Skeletal muscle satellite cell (primary cell): ENCODE data around the gene TFDP2.
"Not testable (repeated sequence)": the region's sequence is repeated elsewhere in the genome, so short reads cannot be mapped to it uniquely, and the experiment has no call there.

Source experiments
- H3K27me3 ChIP-seq: 2 replicates; pipeline ENCODE4 v1.7.0; 2013; ENCODE audit warnings: low read length; ENCODE audit not compliant: control insufficient read depth, insufficient read depth
- H3K36me3 ChIP-seq: 2 replicates; pipeline ENCODE4 v1.7.0; 2013; ENCODE audit warnings: mild to moderate bottlenecking, control low read depth, low read length; ENCODE audit not compliant: insufficient read depth
- H3K4me1 ChIP-seq: 2 replicates; pipeline ENCODE4 v1.7.0; 2013; ENCODE audit warnings: low read length; ENCODE audit not compliant: control insufficient read depth, insufficient read depth
- H3K4me2 ChIP-seq: 2 replicates; pipeline ENCODE4 v1.7.0; 2013; ENCODE audit warnings: mild to moderate bottlenecking, low read length
- H3K4me3 ChIP-seq: 2 replicates; pipeline ENCODE4 v1.7.0; 2013; ENCODE audit warnings: low read length
- H3K9ac ChIP-seq: 2 replicates; pipeline ENCODE4 v1.7.0; 2013; ENCODE audit warnings: mild to moderate bottlenecking, low read depth, low read length, moderate library complexity
- H3K9me3 ChIP-seq: replicated peaks from 2 replicates; pipeline ENCODE4 v1.7.0; 2013; ENCODE audit warnings: mild to moderate bottlenecking, control low read depth, low read length

TFDP2 gene

DNA sequence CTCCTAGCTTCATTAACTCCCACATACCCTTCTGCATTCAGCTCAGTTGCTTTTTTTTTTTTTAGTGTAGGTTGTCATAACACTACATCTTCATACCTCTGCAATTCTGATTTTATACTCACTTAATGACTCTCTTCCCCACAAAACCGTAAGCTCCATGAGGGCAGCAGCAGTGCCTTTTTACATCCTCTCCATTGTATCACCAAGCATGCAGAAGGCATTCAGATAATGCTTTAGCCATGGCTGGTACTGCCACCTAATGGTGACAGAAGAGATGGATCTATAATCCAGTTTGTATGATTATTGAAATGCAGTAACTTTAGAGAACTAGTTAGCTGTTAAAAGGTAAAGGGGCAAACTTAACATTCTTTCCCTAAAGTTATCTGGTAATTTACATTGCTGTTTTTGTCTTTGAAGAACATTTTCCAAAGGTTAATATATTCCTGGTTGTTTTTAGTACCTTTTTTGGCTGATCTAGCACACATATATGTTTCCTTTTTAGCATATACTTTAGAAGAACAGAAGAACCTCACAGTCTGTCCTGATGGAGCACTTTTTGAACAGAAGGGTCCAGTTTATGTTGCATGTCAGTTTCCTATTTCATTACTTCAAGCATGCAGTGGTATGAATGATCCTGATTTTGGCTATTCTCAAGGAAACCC lies 236.1 kb downstream of the TFDP2 start:
- Histone ChIP-seq H3K4me3 (no peak overlapping the region), H3K36me3 (peaks cover 28% of the 10 kb centered on the region), H3K4me1 (no peaks in the 10 kb centered on the region)

DNA sequence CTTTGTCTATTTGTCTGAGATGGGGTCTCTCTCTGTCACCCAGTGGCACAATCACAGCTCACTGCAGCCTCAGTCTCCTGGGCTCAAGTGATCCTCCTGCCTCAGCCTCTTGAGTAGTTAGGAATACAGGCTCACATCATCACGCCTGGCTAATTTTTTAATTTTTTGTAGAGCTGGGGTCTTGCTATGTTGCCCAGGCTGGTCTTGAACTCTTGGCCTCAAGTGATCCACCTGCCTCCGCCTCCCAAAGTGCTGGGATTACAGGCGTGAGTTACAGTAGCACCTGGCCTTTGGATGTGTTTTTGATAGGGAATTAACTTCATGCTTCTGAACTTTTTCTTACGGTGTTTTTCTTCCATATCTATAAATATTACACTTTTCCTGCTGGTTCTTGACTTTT lies 239.4 kb downstream of the TFDP2 start:
- H3K9me3 ChIP-seq, H3K4me1 ChIP-seq, H3K4me3 ChIP-seq, H3K27me3 ChIP-seq, H3K4me2 ChIP-seq, H3K9ac ChIP-seq: not testable (repeated sequence)
- H3K36me3 ChIP-seq, result peaks cover 42% of the 10 kb centered on the region

More for the DNA sequence above, 236.1 kb downstream of the TFDP2 start:
- Histone ChIP-seq H3K4me2 (no peak overlapping the region), H3K9ac (no peak overlapping the region), H3K27me3 (no peaks in the 10 kb centered on the region), H3K9me3 (no peaks in the 10 kb centered on the region)

- no peaks in the 10 kb centered on the region for H3K4me1 ChIP-seq
- no peaks in the 10 kb centered on the region for H3K27me3 ChIP-seq
- H3K9ac ChIP-seq, result no peak overlapping the region
- H3K36me3 ChIP-seq, result peaks cover 41% of the 10 kb centered on the region
- no peak overlapping the region for H3K4me2 ChIP-seq
- no peak overlapping the region for H3K4me3 ChIP-seq
- H3K9me3 ChIP-seq, result no peaks in the 10 kb centered on the region
Observed at GRCh38 chr3:141909408-141909807, 239.9 kb downstream of the TFDP2 start.

- Histone ChIP-seq H3K4me1 (no peaks in the 10 kb centered on the region), H3K36me3 (peaks cover 41% of the 10 kb centered on the region), H3K9ac (no peak overlapping the region), H3K27me3 (no peaks in the 10 kb centered on the region), H3K9me3 (peaks cover 4% of the 10 kb centered on the region), H3K4me3 (no peak overlapping the region), H3K4me2 (no peak overlapping the region)
Observed at GRCh38 chr3:141905129-141905528, 244.2 kb downstream of the TFDP2 start.

DNA sequence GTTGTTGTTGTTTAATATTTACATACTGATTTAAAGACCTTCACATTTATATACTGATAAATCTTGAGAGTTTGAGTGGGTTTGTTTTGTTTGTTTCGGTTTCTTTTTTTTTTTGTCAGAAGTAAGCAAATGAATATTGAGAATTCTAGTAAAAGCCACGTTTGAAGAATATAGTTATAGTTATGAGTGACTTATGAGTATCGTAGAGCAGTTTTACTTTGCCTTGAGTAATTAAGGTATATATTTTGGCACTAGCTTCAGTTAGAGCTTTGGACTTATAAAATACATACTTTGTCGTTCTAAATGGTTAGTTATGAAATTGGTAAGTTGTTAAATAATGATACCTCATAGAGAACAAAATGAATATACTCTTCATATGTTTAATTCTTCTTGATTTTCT lies 245.1 kb downstream of the TFDP2 start:
- Histone ChIP-seq H3K36me3 (peaks cover 35% of the 10 kb centered on the region), H3K4me2 (no peak overlapping the region), H3K4me3 (no peak overlapping the region), H3K9ac (no peak overlapping the region), H3K4me1 (no peaks in the 10 kb centered on the region), H3K9me3 (peaks cover 5% of the 10 kb centered on the region), H3K27me3 (no peaks in the 10 kb centered on the region)

GRCh38 chr3:141901914-141902313 lies 247.4 kb downstream of the TFDP2 start:
- no peak overlapping the region for H3K4me3 ChIP-seq
- no peaks in the 10 kb centered on the region for H3K27me3 ChIP-seq
- H3K36me3 ChIP-seq, result peaks cover 15% of the 10 kb centered on the region

DNA sequence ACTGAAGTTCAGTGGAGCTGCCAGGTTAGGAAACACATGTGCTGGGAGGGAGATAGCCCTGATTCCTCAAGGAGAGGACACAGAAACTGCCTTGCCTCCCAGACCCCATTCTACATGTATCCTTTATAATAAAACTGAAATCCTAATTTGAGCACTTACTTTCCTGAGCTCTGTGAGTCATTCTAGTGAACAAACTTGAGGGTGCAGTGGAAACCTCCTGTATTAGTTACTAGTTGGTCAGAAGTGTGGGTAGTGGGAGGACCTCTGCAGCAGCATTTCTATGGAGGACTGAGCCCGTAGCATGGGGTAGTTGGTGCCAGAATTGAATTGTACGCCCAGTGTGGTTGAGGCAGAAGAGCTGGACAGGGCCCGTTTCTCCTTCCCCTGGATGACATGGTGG lies 249.0 kb downstream of the TFDP2 start:
- Histone ChIP-seq H3K27me3 (no peaks in the 10 kb centered on the region), H3K4me2 (no peak overlapping the region), H3K36me3 (peaks cover 5% of the 10 kb centered on the region), H3K9me3 (peaks cover 5% of the 10 kb centered on the region), H3K4me1 (peaks cover 11% of the 10 kb centered on the region), H3K9ac (no peak overlapping the region), H3K4me3 (no peak overlapping the region)

More at GRCh38 chr3:141901914-141902313, 247.4 kb downstream of the TFDP2 start:
- peaks cover 5% of the 10 kb centered on the region for H3K9me3 ChIP-seq
- no peak overlapping the region for H3K9ac ChIP-seq
- no peak overlapping the region for H3K4me2 ChIP-seq
- H3K4me1 ChIP-seq, result no peaks in the 10 kb centered on the region

DNA sequence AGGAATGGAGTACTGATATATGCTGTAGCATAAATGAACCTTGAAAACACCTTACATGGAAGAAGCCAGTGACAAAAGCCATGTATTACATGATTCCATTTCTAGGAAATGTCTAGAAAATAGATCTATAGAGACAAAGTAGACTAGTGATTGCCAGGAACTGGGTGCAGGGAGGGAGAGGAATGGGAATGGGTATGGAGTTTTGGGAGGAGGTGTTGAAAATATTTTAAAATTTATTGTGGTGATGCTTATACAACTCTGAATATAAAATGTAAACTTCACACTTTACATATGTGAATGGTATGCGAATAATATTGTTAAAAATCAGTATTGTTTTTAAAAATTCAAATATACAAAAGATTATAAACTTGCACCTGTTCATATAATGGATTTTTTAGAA lies 250.4 kb downstream of the TFDP2 start:
- no peaks in the 10 kb centered on the region for H3K27me3 ChIP-seq
- H3K4me3 ChIP-seq, result no peak overlapping the region
- H3K4me1 ChIP-seq, result peaks cover 19% of the 10 kb centered on the region
- no peak overlapping the region for H3K4me2 ChIP-seq
- H3K9me3 ChIP-seq, result peaks cover 5% of the 10 kb centered on the region
- no peak overlapping the region for H3K9ac ChIP-seq
- H3K36me3 ChIP-seq, result peaks cover under 1% of the 10 kb centered on the region

DNA sequence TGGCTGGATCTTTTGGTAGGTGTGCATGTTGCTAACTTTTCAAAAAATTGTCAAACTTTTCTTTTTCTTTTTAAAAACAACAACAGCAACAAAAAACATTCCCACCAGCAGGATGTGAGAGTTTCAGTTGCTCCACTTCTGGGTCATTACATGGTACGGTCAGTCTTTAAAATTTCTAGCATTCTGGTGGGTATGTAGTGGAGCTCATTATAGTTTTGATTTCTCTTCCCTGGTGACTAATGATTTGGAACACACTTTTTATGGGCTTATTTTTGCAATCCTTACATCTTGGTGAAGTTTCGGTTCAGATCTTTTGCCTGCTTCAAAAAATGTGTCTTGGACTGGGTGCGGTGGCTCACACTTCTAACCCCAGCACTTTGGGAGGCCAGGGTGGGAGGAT lies 253.6 kb downstream of the TFDP2 start:
- H3K4me2 ChIP-seq, result no peak overlapping the region
- peaks cover 24% of the 10 kb centered on the region for H3K4me1 ChIP-seq
- no peak overlapping the region for H3K9ac ChIP-seq
- no peaks in the 10 kb centered on the region for H3K27me3 ChIP-seq
- peaks cover 5% of the 10 kb centered on the region for H3K9me3 ChIP-seq
- peaks cover 3% of the 10 kb centered on the region for H3K36me3 ChIP-seq
- no peak overlapping the region for H3K4me3 ChIP-seq

DNA sequence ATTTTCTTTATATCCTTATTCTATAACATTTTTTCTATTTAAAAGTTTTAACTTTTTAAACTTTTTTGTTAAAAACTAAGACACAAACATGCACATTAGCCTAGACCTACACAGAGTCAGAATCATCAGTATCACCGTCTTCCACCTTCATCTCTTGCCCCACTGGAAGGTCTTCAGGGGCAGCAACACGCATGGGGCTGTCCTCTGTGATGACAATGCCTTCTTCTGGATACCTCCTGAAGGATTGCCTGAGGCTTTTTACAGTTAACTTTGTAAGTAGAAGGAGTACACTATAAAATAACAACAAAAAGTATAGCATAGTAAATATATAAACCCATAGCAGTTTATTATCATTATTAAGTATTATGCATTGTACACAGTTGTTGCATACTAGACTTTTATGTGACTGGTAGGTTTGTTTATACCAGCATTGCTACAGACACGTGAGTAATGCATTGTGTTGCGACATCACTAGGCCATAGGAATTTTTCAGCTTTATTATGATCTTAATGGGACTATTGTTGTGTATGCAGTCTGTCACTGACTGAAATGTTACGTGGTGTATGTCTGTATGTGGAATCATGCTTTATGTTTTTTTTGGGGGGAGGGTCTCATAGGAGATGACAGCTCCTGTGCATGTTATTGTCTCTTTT lies 254.7 kb downstream of the TFDP2 start:
- Histone ChIP-seq H3K27me3 (no peaks in the 10 kb centered on the region), H3K36me3 (peaks cover 3% of the 10 kb centered on the region), H3K9me3 (no peaks in the 10 kb centered on the region), H3K4me2 (no peak overlapping the region), H3K9ac (no peak overlapping the region), H3K4me3 (no peak overlapping the region), H3K4me1 (peaks cover 24% of the 10 kb centered on the region)
